OCI-LY3 (cell line): ENCODE measurements around the gene SLC46A2.

Experiments
- H2AFZ ChIP-seq: fragments of 200-600, 300-600 bp; shearing (Covaris generic); 2 replicates; pipeline ENCODE4 v1.6.0; 2014; ENCODE audit warnings: antibody characterized with exemption, low read depth, low read length
- H3K27ac ChIP-seq: fragments of 200-600, 300-600 bp; sonication (generic); 2 replicates; pipeline ENCODE4 v1.5.1; 2014; ENCODE audit warnings: mild to moderate bottlenecking, low read length, moderate library complexity, mixed read lengths
- H3K27me3 ChIP-seq: fragments of 200-600, 300-600 bp; sonication (generic); 2 replicates; pipeline ENCODE4 v1.6.1; 2014; ENCODE audit warnings: low read depth, low read length, mixed read lengths
- H3K36me3 ChIP-seq: fragments of 200-600, 300-600 bp; sonication (generic); replicated peaks from 2 replicates; pipeline ENCODE3; 2014; ENCODE audit warnings: low read depth, low read length, mixed read lengths
- H3K4me1 ChIP-seq: fragments of 300-600, 200-600 bp; sonication (generic); 2 replicates; pipeline ENCODE4 v1.6.1; 2014; ENCODE audit warnings: low read length, mixed read lengths
- H3K4me2 ChIP-seq: fragments of 200-600, 300-600 bp; sonication (generic); 2 replicates; pipeline ENCODE4 v1.6.1; 2014; ENCODE audit warnings: low read length, mixed read lengths
- H3K4me3 ChIP-seq: fragments of 300-600, 200-600 bp; sonication (generic); 2 replicates; pipeline ENCODE4 v1.5.1; 2014; ENCODE audit warnings: antibody characterized with exemption, mild to moderate bottlenecking, low read length, moderate library complexity
- H3K79me2 ChIP-seq: fragments of 300-600, 200-600 bp; shearing (Covaris generic); 2 replicates; pipeline ENCODE4 v1.6.1; 2014; ENCODE audit warnings: mild to moderate bottlenecking, low read length, mixed read lengths
- H3K9ac ChIP-seq: fragments of 300-600, 200-600 bp; shearing (Covaris generic); 2 replicates; pipeline ENCODE4 v1.6.0; 2014; ENCODE audit warnings: mild to moderate bottlenecking, low read length, moderate library complexity
- H3K9me3 ChIP-seq: fragments of 200-600, 300-600 bp; shearing (Covaris generic); 2 replicates; pipeline ENCODE4 v1.6.1; 2014; ENCODE audit warnings: low read length, mixed read lengths; ENCODE audit not compliant: insufficient read depth
- H4K20me1 ChIP-seq: fragments of 200-600, 300-600 bp; sonication (generic); 2 replicates; pipeline ENCODE4 v1.6.1; 2016; ENCODE audit warnings: low read length, mixed read lengths; ENCODE audit not compliant: insufficient read depth
- EZH2phosphoT487 ChIP-seq: fragments of 200-600 bp; shearing (Covaris generic); IDR thresholded peaks from 2 replicates; pipeline ENCODE4 v1.6.1; 2018; ENCODE audit warnings: antibody characterized with exemption, mixed run types, low read depth
- TF ChIP-seq, protein P1 (sequence below): fragments of 200-600, 300-600 bp; sonication (generic); IDR thresholded peaks from 2 replicates; pipeline ENCODE4 v1.5.1; 2014; ENCODE audit warnings: antibody characterized with exemption, low read length, low read depth

The SLC46A2 gene

DNA sequence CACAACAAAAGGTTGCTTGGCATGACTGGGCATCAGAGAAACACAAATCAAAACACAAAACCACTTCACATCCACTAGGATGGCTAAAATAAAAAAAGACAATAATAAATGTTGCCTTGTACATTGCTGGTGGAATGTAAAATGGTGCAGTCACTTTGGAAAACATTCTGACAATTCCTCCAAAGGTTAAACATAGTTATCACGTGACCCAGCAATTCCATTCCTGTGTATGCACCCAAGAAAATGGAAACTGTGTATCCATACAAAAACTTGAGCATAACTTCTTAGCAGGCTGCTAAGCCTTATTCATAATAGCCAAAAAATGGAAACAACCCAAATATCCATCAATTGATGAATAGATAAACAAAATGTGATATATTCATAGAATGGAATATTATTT is 10.2 kb upstream of the SLC46A2 start:
- Histone ChIP-seq H3K27me3 (peaks cover 19% of the 10 kb centered on the region), H3K9me3 (no peaks in the 10 kb centered on the region), H3K9ac (no peak overlapping the region), H3K36me3 (no peaks in the 10 kb centered on the region), H3K4me3 (no peak overlapping the region), H4K20me1 (no peaks in the 10 kb centered on the region), H3K4me2 (no peak overlapping the region), H3K79me2 (no peaks in the 10 kb centered on the region), H3K27ac (no peak overlapping the region), H3K4me1 (peaks cover 38% of the 10 kb centered on the region), H2AFZ (no peak overlapping the region)
- no peak for TF ChIP-seq EZH2phosphoT487
- TF ChIP-seq, protein P1, sequence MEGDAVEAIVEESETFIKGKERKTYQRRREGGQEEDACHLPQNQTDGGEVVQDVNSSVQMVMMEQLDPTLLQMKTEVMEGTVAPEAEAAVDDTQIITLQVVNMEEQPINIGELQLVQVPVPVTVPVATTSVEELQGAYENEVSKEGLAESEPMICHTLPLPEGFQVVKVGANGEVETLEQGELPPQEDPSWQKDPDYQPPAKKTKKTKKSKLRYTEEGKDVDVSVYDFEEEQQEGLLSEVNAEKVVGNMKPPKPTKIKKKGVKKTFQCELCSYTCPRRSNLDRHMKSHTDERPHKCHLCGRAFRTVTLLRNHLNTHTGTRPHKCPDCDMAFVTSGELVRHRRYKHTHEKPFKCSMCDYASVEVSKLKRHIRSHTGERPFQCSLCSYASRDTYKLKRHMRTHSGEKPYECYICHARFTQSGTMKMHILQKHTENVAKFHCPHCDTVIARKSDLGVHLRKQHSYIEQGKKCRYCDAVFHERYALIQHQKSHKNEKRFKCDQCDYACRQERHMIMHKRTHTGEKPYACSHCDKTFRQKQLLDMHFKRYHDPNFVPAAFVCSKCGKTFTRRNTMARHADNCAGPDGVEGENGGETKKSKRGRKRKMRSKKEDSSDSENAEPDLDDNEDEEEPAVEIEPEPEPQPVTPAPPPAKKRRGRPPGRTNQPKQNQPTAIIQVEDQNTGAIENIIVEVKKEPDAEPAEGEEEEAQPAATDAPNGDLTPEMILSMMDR = no peak

GRCh38 chr9:112900488-112900887 is 9.8 kb upstream of the SLC46A2 start:
- Histone ChIP-seq H3K4me1 (peaks cover 42% of the 10 kb centered on the region), H3K36me3 (no peaks in the 10 kb centered on the region), H2AFZ (no peak overlapping the region), H3K9me3 (no peaks in the 10 kb centered on the region), H3K79me2 (no peaks in the 10 kb centered on the region), H4K20me1 (no peaks in the 10 kb centered on the region), H3K4me3 (no peak overlapping the region), H3K9ac (no peak overlapping the region), H3K4me2 (no peak overlapping the region), H3K27me3 (peaks cover 19% of the 10 kb centered on the region), H3K27ac (no peak overlapping the region)
- no peak for TF ChIP-seq EZH2phosphoT487
- TF ChIP-seq, protein P1 = no peak

- Histone ChIP-seq H3K9ac (no peak overlapping the region), H3K79me2 (no peaks in the 10 kb centered on the region), H3K27me3 (peaks cover 19% of the 10 kb centered on the region), H2AFZ (no peak overlapping the region), H3K4me2 (no peak overlapping the region), H4K20me1 (no peaks in the 10 kb centered on the region), H3K4me1 (peaks cover 56% of the 10 kb centered on the region), H3K9me3 (no peaks in the 10 kb centered on the region), H3K4me3 (no peak overlapping the region), H3K36me3 (no peaks in the 10 kb centered on the region), H3K27ac (no peak overlapping the region)
- no peak for TF ChIP-seq EZH2phosphoT487
- TF ChIP-seq, protein P1 = no peak
These were observed 8.2 kb upstream of the SLC46A2 start for GRCh38 chr9:112898872-112899311.

DNA sequence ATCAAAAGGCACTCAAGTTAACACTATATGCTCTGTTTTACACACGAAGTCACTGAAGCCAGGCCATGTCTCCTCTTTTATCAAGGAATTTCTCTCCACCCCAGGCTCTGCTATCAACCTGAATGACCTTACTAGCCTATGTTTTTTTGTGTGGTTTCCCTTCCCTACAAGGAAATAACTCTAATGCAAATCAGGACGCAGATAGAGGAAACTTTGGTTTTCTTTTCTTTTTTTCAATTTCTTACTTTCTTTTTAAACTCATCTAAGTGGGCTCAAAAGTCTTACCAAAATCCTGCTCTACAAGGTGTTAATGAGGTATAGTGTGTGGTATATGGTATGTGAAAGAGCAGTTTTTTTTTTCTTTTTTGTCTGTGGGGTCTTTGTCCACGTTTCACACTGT is 5.5 kb upstream of the SLC46A2 start:
- H3K9me3 ChIP-seq = no peaks in the 10 kb centered on the region
- TF ChIP-seq, protein P1 = no peak
- no peak for TF ChIP-seq EZH2phosphoT487
- no peak overlapping the region for H3K27ac ChIP-seq
- no peak overlapping the region for H3K9ac ChIP-seq
- peak overlapping the region; percentile 61 for H3K4me2 ChIP-seq
- H3K36me3 ChIP-seq = no peaks in the 10 kb centered on the region
- peak overlapping the region; percentile 38 for H3K4me3 ChIP-seq
- H3K79me2 ChIP-seq = no peaks in the 10 kb centered on the region
- no peak overlapping the region for H2AFZ ChIP-seq
- H3K4me1 ChIP-seq = peaks cover 53% of the 10 kb centered on the region
- H3K27me3 ChIP-seq = peaks cover 19% of the 10 kb centered on the region
- H4K20me1 ChIP-seq = no peaks in the 10 kb centered on the region
